ENCODE results near the gene UBXN1.
"Not testable (repeated sequence)": the region's sequence is repeated elsewhere in the genome, so short reads cannot be mapped to it uniquely, and the experiment has no call there.

DNA sequence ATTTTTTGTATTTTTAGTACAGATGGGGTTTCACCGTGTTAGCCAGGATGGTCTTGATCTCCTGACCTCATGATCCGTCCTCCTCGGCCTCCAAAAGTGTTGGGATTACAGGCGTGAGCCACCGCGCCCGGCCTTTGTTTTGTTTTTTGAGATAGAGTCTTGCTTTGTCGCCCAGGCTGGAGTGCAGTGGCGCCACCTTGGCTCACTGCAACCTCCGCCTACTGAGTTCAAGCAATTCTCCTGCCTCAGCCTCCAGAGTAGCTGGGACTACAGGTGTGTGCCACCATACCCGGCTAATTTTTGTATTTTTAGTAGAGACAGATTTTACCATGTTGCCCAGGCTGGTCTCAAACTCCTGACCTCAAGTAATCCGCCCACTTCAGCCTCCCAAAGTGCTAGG is 28.6 kb downstream of the UBXN1 start:
- TF ChIP-seq POLR2AphosphoS5 (IDR thresholded peaks at IDR 0.05; ENCODE audit: low read depth); REST (IDR thresholded peaks at IDR 0.05; ENCODE audit: insufficient replicate concordance, low read depth): not testable (repeated sequence)
